Transverse colon (tissue), 4 donors: Measurements from ENCODE around the gene TOB2.

Experiments used
- EP300 ChIP-seq: sonication (generic); formaldehyde crosslinking; IDR thresholded peaks from one replicate; pipeline ENCODE4 v1.6.1; 2017; ENCODE audit warnings: antibody characterized with exemption, low read depth
- POLR2A ChIP-seq: fragments of 450-650 bp; IDR thresholded peaks from one replicate; pipeline ENCODE4 v1.6.1; 2016; ENCODE audit warnings: antibody characterized with exemption, mild to moderate bottlenecking, moderate library complexity
- POLR2AphosphoS5 ChIP-seq, 3 donors: sonication (generic); formaldehyde crosslinking; IDR thresholded peaks; one replicate each; pipeline ENCODE4 v1.6.1; 2016; ENCODE audit warnings: antibody characterized with exemption in 3 of 3
- TF ChIP-seq, protein P1 (sequence below), 5 experiments: fragments of 200-600 bp in 3 of 5; fragments of 450-650 bp in 2 of 5; sonication (generic) in 3 of 5; IDR thresholded peaks; 1 replicate in 2 of 5; 2 replicates in 3 of 5; pipeline ENCODE4 v1.5.1; 2016 to 2017; ENCODE audit warnings: antibody characterized with exemption in 5 of 5, inconsistent platforms in 3 of 5, mild to moderate bottlenecking in 2 of 5, moderate library complexity in 1 of 5

DNA sequence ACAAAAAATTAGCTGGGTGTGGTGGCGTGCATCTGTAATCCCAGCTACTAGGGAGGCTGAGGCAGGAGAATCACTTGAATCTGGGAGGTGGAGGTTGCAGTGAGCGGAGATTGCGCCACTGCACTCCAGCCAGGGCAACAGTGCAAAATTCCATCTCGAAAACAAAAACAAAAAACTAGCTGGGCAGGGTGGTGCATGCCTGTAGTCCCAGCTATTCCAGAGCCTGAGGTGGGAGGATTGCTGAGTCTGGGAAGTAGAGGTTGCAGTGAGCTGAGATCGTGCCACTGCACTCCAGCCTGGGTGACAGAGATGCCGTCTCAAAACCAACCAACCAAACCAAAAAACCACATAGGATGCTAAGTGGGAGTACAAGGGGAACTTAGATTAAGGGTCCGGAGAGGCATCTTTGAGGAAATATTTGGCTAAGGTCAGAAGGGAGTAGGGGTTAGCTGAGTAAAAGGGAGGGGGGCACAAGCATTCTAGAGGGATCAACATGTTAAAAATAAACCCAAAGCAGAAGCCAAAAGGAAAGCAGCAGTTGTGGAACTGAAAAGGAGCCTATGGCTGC lies 11.6 kb upstream of the TOB2 start:
- TF ChIP-seq, protein P1, sequence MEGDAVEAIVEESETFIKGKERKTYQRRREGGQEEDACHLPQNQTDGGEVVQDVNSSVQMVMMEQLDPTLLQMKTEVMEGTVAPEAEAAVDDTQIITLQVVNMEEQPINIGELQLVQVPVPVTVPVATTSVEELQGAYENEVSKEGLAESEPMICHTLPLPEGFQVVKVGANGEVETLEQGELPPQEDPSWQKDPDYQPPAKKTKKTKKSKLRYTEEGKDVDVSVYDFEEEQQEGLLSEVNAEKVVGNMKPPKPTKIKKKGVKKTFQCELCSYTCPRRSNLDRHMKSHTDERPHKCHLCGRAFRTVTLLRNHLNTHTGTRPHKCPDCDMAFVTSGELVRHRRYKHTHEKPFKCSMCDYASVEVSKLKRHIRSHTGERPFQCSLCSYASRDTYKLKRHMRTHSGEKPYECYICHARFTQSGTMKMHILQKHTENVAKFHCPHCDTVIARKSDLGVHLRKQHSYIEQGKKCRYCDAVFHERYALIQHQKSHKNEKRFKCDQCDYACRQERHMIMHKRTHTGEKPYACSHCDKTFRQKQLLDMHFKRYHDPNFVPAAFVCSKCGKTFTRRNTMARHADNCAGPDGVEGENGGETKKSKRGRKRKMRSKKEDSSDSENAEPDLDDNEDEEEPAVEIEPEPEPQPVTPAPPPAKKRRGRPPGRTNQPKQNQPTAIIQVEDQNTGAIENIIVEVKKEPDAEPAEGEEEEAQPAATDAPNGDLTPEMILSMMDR (IDR thresholded peaks at IDR 0.05) = no peak
- TF ChIP-seq POLR2A (no peak), POLR2AphosphoS5 (IDR thresholded peaks at IDR 0.05) (no peak), EP300 (no peak)
